BLaER1 (cell line): Measurements from ENCODE around the gene SPAAR.
"Not testable (repeated sequence)": the region's sequence is repeated elsewhere in the genome, so short reads cannot be mapped to it uniquely, and the experiment has no call there.

Experiments
- H3K27ac ChIP-seq: shearing (Covaris generic); formaldehyde crosslinking; 2 replicates; pipeline ENCODE4 v1.8.1; 2022
- H3K27me3 ChIP-seq: shearing (Covaris generic); formaldehyde crosslinking; 2 replicates; pipeline ENCODE4 v1.8.1; 2022
- H3K36me3 ChIP-seq: shearing (Covaris generic); formaldehyde crosslinking; 2 replicates; pipeline ENCODE4 v1.8.1; 2022
- H3K4me1 ChIP-seq: shearing (Covaris generic); formaldehyde crosslinking; 2 replicates; pipeline ENCODE4 v1.8.1; 2022
- H3K4me2 ChIP-seq: shearing (Covaris generic); formaldehyde crosslinking; 2 replicates; pipeline ENCODE4 v1.8.1; 2022
- H3K4me3 ChIP-seq: shearing (Covaris generic); formaldehyde crosslinking; 2 replicates; pipeline ENCODE4 v1.8.1; 2022
- H3K9ac ChIP-seq: shearing (Covaris generic); formaldehyde crosslinking; 2 replicates; pipeline ENCODE4 v1.8.1; 2022
- H3K9me3 ChIP-seq: shearing (Covaris generic); formaldehyde crosslinking; 2 replicates; pipeline ENCODE4 v1.8.1; 2022
- H4K20me1 ChIP-seq: shearing (Covaris generic); formaldehyde crosslinking; 2 replicates; pipeline ENCODE4 v1.8.1; 2022
- Cebpa-rat ChIP-seq: shearing (Covaris generic); IDR thresholded peaks from 2 replicates; pipeline ENCODE4 v1.8.1; 2022

The SPAAR gene

DNA sequence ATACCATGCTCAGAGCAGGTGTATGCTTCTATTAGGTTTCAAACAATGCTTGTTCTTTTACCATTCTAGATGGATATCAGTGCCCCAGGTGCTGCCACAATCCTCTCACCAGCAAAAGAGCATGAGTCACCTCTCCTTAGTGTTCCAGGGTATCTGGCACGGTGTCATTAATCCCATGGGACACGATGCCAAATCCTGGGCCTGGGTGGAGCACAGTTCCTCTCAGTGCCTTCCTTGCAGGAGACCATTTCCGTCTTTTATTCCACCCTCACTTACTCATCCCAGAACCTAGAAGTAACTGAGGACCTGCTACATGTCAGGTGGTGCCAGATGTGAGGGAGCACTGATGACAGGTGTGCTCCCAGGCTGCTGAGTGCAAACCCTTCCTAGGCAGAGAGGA lies 37.7 kb upstream of the SPAAR start:
- no peaks in the 10 kb centered on the region for H3K27me3 ChIP-seq
- H3K4me2 ChIP-seq: no peak overlapping the region
- no peak overlapping the region for H3K9ac ChIP-seq
- peaks cover 1% of the 10 kb centered on the region; the same call in 1 of the 2 replicates for H3K9me3 ChIP-seq
- H4K20me1 ChIP-seq: no peaks in the 10 kb centered on the region
- no peak overlapping the region for H3K27ac ChIP-seq
- no peaks in the 10 kb centered on the region for H3K36me3 ChIP-seq
- H3K4me1 ChIP-seq: no peaks in the 10 kb centered on the region
- H3K4me3 ChIP-seq: no peak overlapping the region
- TF ChIP-seq Cebpa-rat: no peak

DNA sequence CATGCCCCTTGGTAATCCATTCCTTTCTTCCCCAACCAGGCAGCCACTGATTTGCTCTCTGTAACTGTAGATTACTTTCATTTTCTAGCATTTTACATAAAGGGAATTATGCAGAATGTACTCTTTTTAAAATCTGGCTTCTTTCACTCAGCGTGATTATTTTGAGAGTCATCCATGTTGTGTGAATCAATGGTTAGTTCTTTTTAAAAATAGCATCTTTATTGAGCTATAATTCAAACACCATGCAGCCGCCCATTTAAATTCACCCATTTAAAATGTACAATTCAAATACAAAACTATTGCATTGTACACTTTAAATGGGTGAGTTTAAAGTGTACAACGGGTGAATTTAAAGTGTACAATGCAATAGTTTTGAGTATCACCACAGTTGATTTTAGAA lies 36.8 kb upstream of the SPAAR start:
- Histone ChIP-seq H3K4me3 (no peak overlapping the region), H3K27me3 (no peaks in the 10 kb centered on the region), H3K36me3 (no peaks in the 10 kb centered on the region), H3K9ac (no peak overlapping the region), H4K20me1 (no peaks in the 10 kb centered on the region), H3K4me2 (no peak overlapping the region), H3K9me3 (peaks cover 10% of the 10 kb centered on the region), H3K4me1 (no peaks in the 10 kb centered on the region), H3K27ac (no peak overlapping the region)
- TF ChIP-seq Cebpa-rat: no peak

DNA sequence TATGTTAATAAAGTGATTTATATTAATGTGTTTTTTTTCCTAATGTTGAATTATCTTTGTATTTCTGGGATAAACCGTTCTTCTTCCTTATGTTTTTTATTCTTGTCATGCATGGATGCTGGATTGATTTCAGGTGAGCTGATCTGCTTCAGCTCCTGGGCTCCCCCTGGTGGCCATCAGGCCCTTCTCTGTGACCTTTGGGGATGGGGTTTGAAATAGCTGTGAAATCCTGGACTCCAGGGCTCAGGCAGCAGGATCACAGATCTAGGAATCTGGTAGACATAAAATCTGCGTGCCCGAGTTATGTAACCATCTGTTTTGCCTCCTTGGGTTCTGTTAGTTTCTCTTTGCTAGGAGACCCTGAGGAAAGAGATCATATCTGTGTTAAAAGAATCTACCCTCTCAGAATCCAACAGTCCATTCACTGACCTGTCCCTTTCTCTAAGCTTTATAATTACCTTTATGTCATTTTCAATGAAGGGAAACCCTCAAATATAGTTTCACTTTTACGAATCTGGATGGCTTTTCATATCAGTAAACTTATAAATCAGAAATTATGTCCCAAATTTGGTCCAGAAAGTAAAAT lies 26.9 kb upstream of the SPAAR start:
- Histone ChIP-seq H3K9me3 (peaks cover 6% of the 10 kb centered on the region), H3K9ac (no peak overlapping the region), H3K27me3 (no peaks in the 10 kb centered on the region), H3K27ac (no peak overlapping the region), H3K4me1 (no peaks in the 10 kb centered on the region), H3K36me3 (no peaks in the 10 kb centered on the region), H3K4me3 (no peak overlapping the region), H4K20me1 (no peaks in the 10 kb centered on the region), H3K4me2 (no peak overlapping the region)
- no peak for TF ChIP-seq Cebpa-rat

DNA sequence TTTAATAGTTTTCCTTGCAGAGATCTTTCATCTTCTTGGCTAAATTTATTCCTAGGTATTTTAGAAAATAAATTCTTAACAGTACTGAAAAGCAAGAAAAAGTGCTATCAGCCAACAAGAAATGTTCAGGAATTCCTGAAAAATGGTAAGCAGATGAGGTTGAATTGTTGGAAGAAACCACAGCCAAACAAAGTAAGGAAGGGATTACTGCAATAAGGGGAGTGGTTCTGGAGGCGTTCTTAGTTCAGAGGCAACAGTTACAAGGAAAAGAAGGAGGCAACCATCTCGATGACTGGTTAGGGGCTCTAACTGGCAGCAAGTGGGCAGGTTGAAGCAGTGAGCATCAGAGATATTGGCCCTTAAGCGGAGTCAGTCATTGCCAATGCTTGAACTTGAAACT lies 26.3 kb upstream of the SPAAR start:
- H4K20me1 ChIP-seq: no peaks in the 10 kb centered on the region
- no peak overlapping the region for H3K4me3 ChIP-seq
- H3K27ac ChIP-seq: no peak overlapping the region
- no peaks in the 10 kb centered on the region for H3K36me3 ChIP-seq
- H3K9ac ChIP-seq: no peak overlapping the region
- no peak overlapping the region for H3K4me2 ChIP-seq
- H3K9me3 ChIP-seq: no peaks in the 10 kb centered on the region
- H3K27me3 ChIP-seq: no peaks in the 10 kb centered on the region
- no peaks in the 10 kb centered on the region for H3K4me1 ChIP-seq
- TF ChIP-seq Cebpa-rat: no peak

DNA sequence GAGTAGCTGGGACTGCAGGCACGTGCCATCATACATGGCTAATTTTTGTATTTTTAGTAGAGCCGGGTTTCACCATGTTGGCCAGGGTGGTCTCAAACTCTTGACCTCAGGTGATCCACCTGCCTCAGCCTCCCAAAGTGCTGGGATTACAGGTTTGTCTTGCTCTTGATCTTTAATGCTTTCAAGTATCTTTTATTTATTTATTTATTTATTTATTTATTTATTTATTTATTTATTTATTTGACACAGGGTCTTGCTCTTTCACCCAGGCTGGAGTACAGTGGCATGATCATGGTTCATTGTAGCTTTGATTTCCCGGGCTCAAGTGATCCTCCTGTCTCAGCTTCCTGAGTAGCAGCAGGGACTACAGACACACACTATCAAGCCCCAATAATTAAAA lies 24.4 kb upstream of the SPAAR start:
- not testable (repeated sequence) for H3K4me2 ChIP-seq, H4K20me1 ChIP-seq, H3K4me3 ChIP-seq, H3K9me3 ChIP-seq, H3K9ac ChIP-seq, H3K27ac ChIP-seq, H3K27me3 ChIP-seq, H3K36me3 ChIP-seq, H3K4me1 ChIP-seq

DNA sequence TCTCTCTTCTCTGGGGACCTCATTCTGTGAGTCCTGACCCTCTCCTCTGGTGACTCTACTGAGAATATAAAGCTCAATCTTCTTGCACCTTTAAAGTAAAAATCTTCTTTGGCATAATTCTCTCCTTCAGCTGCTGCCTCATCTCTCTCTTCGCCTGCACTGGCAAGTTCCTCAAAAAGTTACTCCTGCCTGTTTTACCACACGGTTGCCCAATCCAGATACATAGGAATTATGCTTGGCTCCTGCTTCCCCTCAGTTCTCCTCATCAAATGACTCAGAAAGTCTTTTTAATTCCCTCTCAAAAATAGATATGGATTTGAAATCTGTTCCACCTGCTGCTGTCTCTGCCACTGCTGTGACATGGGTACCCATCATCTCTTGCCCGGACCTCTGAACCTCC lies 17.6 kb upstream of the SPAAR start:
- Histone ChIP-seq H3K4me2 (no peak overlapping the region), H4K20me1 (no peaks in the 10 kb centered on the region), H3K4me1 (no peaks in the 10 kb centered on the region), H3K9ac (no peak overlapping the region), H3K4me3 (no peak overlapping the region), H3K36me3 (no peaks in the 10 kb centered on the region), H3K9me3 (no peaks in the 10 kb centered on the region), H3K27me3 (no peaks in the 10 kb centered on the region), H3K27ac (no peak overlapping the region)
- no peak for TF ChIP-seq Cebpa-rat

DNA sequence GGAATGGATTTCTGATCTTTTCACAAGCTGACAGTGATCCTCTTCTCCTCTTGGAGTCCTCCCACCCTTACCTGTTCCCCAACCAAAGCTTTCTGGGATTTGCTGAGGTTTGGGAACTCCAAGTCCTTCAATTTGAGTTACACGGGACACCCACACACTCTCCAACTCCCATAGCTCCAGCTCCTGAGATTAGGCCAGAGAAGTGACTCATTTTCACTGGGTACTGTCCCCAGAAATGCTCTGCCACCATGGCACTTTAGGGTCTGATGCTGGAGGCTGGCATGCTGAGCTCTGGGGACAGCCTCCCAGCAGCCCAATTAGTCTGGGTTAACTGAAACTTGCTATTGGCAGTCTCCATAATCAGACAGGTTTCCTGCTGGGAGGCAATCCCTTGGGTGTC lies 17.2 kb upstream of the SPAAR start:
- H3K4me2 ChIP-seq: no peak overlapping the region
- no peak overlapping the region for H3K4me3 ChIP-seq

DNA sequence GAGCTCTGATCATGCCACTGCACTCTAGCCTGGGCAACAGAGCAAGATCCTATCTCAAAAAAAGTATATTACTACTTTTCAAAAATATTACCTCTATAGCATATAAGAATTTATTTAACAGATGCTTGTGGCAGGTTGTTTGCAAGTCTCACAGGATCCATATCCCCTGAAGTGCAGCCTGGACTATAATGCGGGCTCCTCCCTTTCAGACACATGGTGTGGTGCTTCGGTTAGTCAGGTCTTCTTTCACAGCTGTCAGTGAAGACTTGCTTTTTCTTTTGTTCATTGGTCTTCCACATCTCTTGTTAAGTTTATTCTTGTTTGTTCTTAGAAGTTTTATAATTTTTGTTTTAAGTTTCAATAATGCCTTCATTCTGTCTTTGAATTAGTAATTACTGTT lies 12.7 kb upstream of the SPAAR start:
- Histone ChIP-seq H3K4me1 (peaks cover 6% of the 10 kb centered on the region; the same call in 1 of the 2 replicates), H3K4me3 (no peak overlapping the region), H3K4me2 (no peak overlapping the region), H3K9me3 (no peaks in the 10 kb centered on the region), H3K27ac (no peak overlapping the region), H3K9ac (no peak overlapping the region), H4K20me1 (no peaks in the 10 kb centered on the region), H3K36me3 (no peaks in the 10 kb centered on the region), H3K27me3 (no peaks in the 10 kb centered on the region)
- TF ChIP-seq Cebpa-rat: no peak

More for the DNA sequence above, 17.2 kb upstream of the SPAAR start:
- no peaks in the 10 kb centered on the region for H3K36me3 ChIP-seq
- no peak overlapping the region for H3K27ac ChIP-seq
- no peaks in the 10 kb centered on the region for H4K20me1 ChIP-seq
- no peaks in the 10 kb centered on the region for H3K4me1 ChIP-seq
- H3K27me3 ChIP-seq: no peaks in the 10 kb centered on the region
- no peak overlapping the region for H3K9ac ChIP-seq
- no peaks in the 10 kb centered on the region for H3K9me3 ChIP-seq
- no peak for TF ChIP-seq Cebpa-rat

DNA sequence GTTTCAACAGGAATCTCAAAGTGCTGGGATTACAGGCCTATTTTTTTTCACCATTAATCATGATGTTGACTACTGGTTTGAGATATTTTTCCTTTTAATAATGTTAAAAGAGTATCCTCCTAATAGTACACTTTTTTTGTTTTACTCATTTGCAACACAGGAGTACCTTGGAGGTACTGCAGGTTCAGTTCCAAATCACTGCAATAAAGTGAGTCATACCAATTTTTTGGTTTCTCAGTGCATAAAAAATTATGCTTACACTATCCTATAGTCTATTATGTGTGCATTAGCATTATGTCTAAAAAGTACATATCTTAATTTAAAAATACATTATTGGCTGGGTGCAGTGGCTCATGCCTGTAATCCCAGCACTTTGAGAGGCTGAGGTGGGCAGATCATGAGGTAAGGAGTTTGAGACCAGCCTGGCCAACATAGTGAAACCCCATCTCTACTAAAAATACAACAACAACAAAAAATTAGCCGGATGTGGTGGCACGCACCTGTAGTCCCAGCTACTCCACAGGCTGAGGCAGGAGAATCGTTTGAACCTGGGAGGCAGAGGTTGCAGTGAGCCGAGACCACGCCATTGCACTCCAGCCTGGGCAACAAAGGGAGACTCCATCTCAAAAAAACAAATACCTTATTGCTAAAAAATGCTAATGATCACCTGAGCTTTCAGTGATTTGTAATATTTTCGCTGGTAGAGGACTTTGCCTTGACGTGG lies 11.8 kb upstream of the SPAAR start:
- H3K27ac ChIP-seq, H3K9ac ChIP-seq, H3K4me1 ChIP-seq: not testable (repeated sequence)

DNA sequence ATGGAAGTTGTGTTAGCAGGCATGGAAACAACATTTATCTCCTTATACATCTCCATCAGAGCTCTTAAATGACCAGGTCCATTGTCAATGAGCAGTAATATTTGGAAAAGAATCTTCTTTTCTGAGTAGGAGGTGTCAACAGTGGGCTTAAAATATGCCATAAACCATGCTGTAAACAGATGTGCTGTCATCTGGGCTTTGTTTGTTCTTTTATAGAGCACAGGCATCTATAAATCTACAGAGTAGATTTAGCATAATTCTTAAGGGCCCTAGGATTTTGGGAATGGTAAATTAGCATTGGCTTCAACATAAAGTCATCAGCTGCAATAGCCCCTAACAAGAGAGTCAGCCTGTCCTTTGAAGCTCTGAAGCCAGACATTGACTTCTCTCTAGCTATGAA lies 11.0 kb upstream of the SPAAR start:
- no peaks in the 10 kb centered on the region for H3K27me3 ChIP-seq
- peaks cover 6% of the 10 kb centered on the region; the same call in 1 of the 2 replicates for H3K4me1 ChIP-seq
- H3K4me2 ChIP-seq: no peak overlapping the region
- H3K4me3 ChIP-seq: no peak overlapping the region
- no peak for TF ChIP-seq Cebpa-rat
- H3K9me3 ChIP-seq: no peaks in the 10 kb centered on the region
- H3K36me3 ChIP-seq: no peaks in the 10 kb centered on the region
- H4K20me1 ChIP-seq: no peaks in the 10 kb centered on the region
- H3K9ac ChIP-seq: no peak overlapping the region
- H3K27ac ChIP-seq: no peak overlapping the region

More for the DNA sequence above, 11.8 kb upstream of the SPAAR start:
- not testable (repeated sequence) for H3K4me3 ChIP-seq, H4K20me1 ChIP-seq, H3K4me2 ChIP-seq, H3K9me3 ChIP-seq, H3K27me3 ChIP-seq, H3K36me3 ChIP-seq
